ENCODE measurements around the gene CERK. TPM values are rescaled to one million over a fixed set of nuclear protein-coding genes. Genes with fewer than 3 reads are reported as not detected.

CERK gene
- total RNA-seq, 2 donors from 2014 or later = 10.2 to 18.0 TPM

GRCh38 chr22:46663436-46664100 is 74.5 kb downstream of the CERK start:
- intact Hi-C loops (cut with DNase I) = no loop called here
- Histone ChIP-seq H3K36me3 (no peaks in the 10 kb centered on the region), H3K4me1 (replicated peaks) (peaks cover 8% of the 10 kb centered on the region), H3K27me3 (replicated peaks; ENCODE audit: insufficient read depth) (no peaks in the 10 kb centered on the region), H3K9me3 (no peaks in the 10 kb centered on the region), H3K4me3 (no peak overlapping the region), H3K27ac (no peak overlapping the region)
- 98% methylated on average over 28 of the region's 28 CpGs for WGBS
- TF ChIP-seq POLR2A (IDR thresholded peaks at IDR 0.05) (no peak), CTCF (IDR thresholded peaks at IDR 0.05) (no peak), POLR2AphosphoS5 (IDR thresholded peaks at IDR 0.05) (no peak)
- no peak for DNase-seq (ENCODE audit: low spot score)

- Histone ChIP-seq H3K4me3 (no peak overlapping the region), H3K4me1 (replicated peaks) (peaks cover 8% of the 10 kb centered on the region), H3K27me3 (replicated peaks; ENCODE audit: insufficient read depth) (no peaks in the 10 kb centered on the region), H3K9me3 (no peaks in the 10 kb centered on the region), H3K36me3 (no peaks in the 10 kb centered on the region), H3K27ac (no peak overlapping the region)
- WGBS = 95% methylated on average over 25 of the region's 26 CpGs
- no peak for DNase-seq (ENCODE audit: low spot score)
- no peak for TF ChIP-seq POLR2AphosphoS5 (IDR thresholded peaks at IDR 0.05)
- TF ChIP-seq CTCF (IDR thresholded peaks at IDR 0.05) = no peak
- no peak for TF ChIP-seq POLR2A (IDR thresholded peaks at IDR 0.05)
- intact Hi-C loops (cut with DNase I) = no loop called here
Measured at GRCh38 chr22:46663001-46663400, 75.1 kb downstream of the CERK start.

- H3K27me3 ChIP-seq (replicated peaks; ENCODE audit: insufficient read depth) = peaks cover 6% of the 10 kb centered on the region
- TF ChIP-seq CTCF (IDR thresholded peaks at IDR 0.05) (no peak), POLR2A (IDR thresholded peaks at IDR 0.05) (no peak), POLR2AphosphoS5 (IDR thresholded peaks at IDR 0.05) (no peak)
- DNase-seq (ENCODE audit: low spot score) = no peak
- H3K9me3 ChIP-seq = no peaks in the 10 kb centered on the region
- 89% methylated on average over 15 of the region's 15 CpGs for WGBS
- no peak overlapping the region for H3K4me3 ChIP-seq
- intact Hi-C loops (cut with DNase I) = no loop called here
- H3K4me1 ChIP-seq (replicated peaks) = peaks cover 8% of the 10 kb centered on the region
- no peaks in the 10 kb centered on the region for H3K36me3 ChIP-seq
- H3K27ac ChIP-seq = no peak overlapping the region
Measured at GRCh38 chr22:46662226-46662625, 75.8 kb downstream of the CERK start.

GRCh38 chr22:46661221-46661851 is 76.7 kb downstream of the CERK start:
- H3K36me3 ChIP-seq = no peaks in the 10 kb centered on the region
- intact Hi-C loops (cut with DNase I) = no loop called here
- TF ChIP-seq POLR2A (IDR thresholded peaks at IDR 0.05) (no peak), POLR2AphosphoS5 (IDR thresholded peaks at IDR 0.05) (peak; percentile 47)
- no peak overlapping the region for H3K4me3 ChIP-seq
- WGBS = 54% methylated on average over 22 of the region's 22 CpGs
- H3K27ac ChIP-seq = peak overlapping the region in 1 of 2 donors; percentile 14
- peak; percentile 34 for DNase-seq (ENCODE audit: low spot score)
- H3K27me3 ChIP-seq (replicated peaks; ENCODE audit: insufficient read depth) = peaks cover 12% of the 10 kb centered on the region
- H3K9me3 ChIP-seq = no peaks in the 10 kb centered on the region
- peaks cover 8% of the 10 kb centered on the region for H3K4me1 ChIP-seq (replicated peaks)

- Histone ChIP-seq H3K27me3 (replicated peaks; ENCODE audit: insufficient read depth) (peaks cover 12% of the 10 kb centered on the region), H3K4me3 (no peak overlapping the region), H3K27ac (peak overlapping the region in 1 of 2 donors; percentile 14), H3K9me3 (no peaks in the 10 kb centered on the region), H3K4me1 (replicated peaks) (peaks cover 8% of the 10 kb centered on the region), H3K36me3 (no peaks in the 10 kb centered on the region)
- DNase-seq (ENCODE audit: low spot score) = peak; percentile 66
- intact Hi-C loops (cut with DNase I) = no loop called here
- peak in 2 of 4 experiments; percentile 13 to 27 for TF ChIP-seq CTCF (IDR thresholded peaks at IDR 0.05)
- TF ChIP-seq POLR2A (IDR thresholded peaks at IDR 0.05) = no peak
- TF ChIP-seq POLR2AphosphoS5 (IDR thresholded peaks at IDR 0.05) = peak; percentile 65
- WGBS = 27% methylated on average over 11 of the region's 11 CpGs
Measured at GRCh38 chr22:46660604-46661201, 77.3 kb downstream of the CERK start.
